ENCODE results near the gene CPSF6.
"Not testable (repeated sequence)": the region's sequence is repeated elsewhere in the genome, so short reads cannot be mapped to it uniquely, and the experiment has no call there.

DNA sequence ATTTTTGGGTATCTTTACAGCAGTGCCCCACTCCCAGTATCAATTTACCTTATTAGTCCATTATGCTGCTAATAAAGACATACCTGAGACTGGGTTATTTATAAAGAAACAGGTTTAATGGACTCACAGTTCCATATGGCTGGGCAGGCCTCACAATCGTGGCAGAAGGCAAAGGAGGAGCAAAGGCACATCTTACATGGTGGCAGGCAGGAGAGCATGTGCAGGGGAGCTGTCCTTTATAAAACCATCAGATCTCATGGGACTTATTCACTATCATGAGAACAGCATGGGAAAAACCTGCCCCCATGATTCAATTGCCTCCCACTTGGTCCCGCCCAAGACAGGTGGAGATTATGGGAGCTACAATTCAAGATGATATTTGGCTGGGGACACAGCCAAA is 77.9 kb downstream of the CPSF6 start:
- not testable (repeated sequence) for TF ChIP-seq EZH2 (IDR thresholded peaks at IDR 0.05; ENCODE audit: low read length, missing control alignments)
- TF ChIP-seq, protein P1, sequence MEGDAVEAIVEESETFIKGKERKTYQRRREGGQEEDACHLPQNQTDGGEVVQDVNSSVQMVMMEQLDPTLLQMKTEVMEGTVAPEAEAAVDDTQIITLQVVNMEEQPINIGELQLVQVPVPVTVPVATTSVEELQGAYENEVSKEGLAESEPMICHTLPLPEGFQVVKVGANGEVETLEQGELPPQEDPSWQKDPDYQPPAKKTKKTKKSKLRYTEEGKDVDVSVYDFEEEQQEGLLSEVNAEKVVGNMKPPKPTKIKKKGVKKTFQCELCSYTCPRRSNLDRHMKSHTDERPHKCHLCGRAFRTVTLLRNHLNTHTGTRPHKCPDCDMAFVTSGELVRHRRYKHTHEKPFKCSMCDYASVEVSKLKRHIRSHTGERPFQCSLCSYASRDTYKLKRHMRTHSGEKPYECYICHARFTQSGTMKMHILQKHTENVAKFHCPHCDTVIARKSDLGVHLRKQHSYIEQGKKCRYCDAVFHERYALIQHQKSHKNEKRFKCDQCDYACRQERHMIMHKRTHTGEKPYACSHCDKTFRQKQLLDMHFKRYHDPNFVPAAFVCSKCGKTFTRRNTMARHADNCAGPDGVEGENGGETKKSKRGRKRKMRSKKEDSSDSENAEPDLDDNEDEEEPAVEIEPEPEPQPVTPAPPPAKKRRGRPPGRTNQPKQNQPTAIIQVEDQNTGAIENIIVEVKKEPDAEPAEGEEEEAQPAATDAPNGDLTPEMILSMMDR (conservative IDR thresholded peaks at IDR 0.05 in 1 of 2, IDR thresholded peaks at IDR 0.05 in 1 of 2; ENCODE audit: low read depth in 1 of 2, low read length in 2 of 2) = not testable (repeated sequence)
